ENCODE measurements around the gene ZCCHC14. TPM values are rescaled to one million over a fixed set of nuclear protein-coding genes. Genes with fewer than 3 reads are reported as not detected.
"Not testable (repeated sequence)": the region's sequence is repeated elsewhere in the genome, so short reads cannot be mapped to it uniquely, and the experiment has no call there.

Gene ZCCHC14
- total RNA-seq, 1 experiment from 2014 or later, result 4.9 TPM

DNA sequence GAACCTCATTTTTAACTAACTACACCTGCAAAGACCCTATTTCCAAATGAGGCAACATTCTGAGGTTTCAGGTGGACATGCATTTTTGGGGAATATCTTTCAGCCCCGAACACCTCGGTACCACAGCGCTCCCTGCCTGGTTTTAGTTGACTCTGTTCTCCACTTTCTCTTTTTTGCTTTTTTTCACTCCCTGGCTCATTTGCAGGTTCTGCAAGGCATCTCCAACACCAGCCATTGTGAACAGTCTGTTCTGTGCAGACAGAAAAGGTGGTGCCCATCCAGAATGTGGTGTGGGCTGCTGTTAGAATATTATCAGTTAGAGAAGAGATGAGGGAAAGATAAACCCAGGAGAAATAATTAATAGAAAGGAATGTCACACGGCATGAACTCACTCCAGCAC, 32.5 kb upstream of the ZCCHC14 start:
- no peak for DNase-seq (ENCODE audit: low read depth)

DNA sequence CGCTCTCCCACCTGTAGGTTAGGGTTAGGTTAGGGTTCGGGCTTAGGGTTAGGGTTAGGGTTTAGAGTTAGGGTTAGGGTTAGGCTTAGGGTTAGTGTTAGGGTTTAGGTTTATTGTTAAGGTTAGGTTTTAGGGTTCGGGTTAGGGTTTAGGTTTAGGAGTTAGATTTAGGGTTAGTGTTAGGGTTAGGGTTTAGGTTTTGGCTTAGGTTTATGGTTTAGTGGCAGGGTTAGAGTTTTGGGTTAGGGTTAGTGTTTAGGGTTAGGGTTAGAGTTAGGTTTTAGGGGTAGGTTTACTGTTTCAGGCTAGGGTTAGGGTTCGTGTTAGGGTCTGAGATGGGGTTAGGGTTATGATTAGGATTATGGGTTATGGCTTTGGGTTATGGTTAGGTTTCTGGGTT, 31.6 kb upstream of the ZCCHC14 start:
- no peak for DNase-seq (ENCODE audit: low read depth)

DNA sequence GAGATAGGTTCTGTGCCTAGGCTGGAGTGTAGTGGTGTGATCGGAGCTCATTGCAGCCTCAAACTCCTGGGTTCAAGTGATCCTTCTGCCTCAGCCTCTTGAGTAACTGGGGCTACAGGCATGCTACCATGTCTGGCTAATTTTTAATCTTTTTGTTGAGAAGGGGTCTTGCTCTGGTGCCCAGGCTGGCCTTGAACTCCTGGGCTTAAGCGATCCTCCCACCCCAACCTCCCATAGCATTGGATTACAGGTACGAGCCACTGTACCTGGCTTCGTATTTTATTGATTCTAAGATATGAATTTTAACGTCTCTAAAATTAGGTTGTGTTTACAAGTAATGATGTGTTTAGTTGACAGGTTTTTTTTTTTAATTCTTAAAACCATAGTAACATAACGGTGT, 30.8 kb upstream of the ZCCHC14 start:
- DNase-seq (ENCODE audit: low read depth), result not testable (repeated sequence)

- DNase-seq (ENCODE audit: low read depth), result not testable (repeated sequence)
Observed at GRCh38 chr16:87521764-87522163, 28.9 kb upstream of the ZCCHC14 start.

DNA sequence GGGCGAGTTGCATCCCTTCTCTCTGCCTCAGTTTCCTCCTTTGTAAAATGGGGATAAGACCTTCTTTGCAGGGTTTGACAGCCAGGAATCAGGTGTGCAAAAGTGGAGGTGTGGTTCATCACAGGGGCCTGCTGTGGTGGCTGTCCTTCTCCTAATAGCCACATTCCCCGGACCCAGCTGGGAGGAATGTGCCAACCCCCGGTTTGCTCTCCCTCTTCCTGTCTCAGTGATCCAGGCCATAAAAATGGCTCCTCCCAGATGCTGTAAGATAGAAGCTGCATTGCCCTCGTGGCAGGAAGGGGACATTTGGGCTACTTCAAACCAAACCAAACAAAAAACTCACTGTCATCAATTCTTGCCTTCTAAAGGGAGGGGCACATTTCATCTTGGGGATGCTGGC, 26.3 kb upstream of the ZCCHC14 start:
- not testable (repeated sequence) for DNase-seq (ENCODE audit: low read depth)

- peak; percentile 44 for DNase-seq (ENCODE audit: low read depth)
Observed at GRCh38 chr16:87518430-87519051, 25.7 kb upstream of the ZCCHC14 start.

DNA sequence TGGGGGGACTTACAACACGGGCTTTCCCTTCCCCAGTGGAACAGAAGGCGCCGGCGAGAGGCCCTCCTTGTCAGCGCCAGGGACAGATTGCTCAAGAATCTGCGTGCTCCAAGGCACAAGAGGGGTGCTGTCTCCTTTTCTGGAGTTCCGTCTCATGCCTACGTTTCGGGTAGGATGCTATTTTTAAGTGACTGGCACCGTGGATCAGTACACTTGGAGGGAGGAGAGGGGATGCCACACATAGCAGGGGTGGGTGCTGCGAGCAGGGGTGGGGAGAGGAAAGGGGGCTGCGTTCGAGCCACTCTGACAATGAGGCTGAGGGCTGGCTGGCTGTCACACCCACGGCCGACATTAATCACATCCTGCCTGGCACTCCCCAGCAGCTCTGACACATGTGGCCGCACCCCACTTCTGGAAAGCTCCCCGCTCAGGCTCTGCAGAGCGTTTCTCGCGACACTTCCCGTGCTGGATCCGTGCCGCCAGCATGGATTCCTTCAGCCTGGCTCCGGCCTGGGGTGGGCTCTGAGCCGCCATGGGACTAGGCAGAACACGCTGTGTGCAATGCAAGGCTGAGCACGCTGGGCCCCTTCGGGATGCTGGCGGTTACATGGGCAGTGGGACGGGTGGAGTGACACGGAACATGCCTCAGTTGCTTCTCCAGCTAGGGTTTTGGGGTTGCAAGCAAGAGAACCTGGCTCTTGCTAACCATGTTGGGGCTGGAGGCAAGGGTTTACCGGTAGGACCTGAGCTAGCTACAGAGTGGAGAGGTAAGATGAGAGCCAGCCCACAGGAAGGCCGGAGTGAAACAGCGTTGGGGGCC, 25.0 kb upstream of the ZCCHC14 start:
- DNase-seq (ENCODE audit: low read depth), result not testable (repeated sequence)

GRCh38 chr16:87516361-87516760, 23.5 kb upstream of the ZCCHC14 start:
- DNase-seq (ENCODE audit: low read depth), result no peak

DNA sequence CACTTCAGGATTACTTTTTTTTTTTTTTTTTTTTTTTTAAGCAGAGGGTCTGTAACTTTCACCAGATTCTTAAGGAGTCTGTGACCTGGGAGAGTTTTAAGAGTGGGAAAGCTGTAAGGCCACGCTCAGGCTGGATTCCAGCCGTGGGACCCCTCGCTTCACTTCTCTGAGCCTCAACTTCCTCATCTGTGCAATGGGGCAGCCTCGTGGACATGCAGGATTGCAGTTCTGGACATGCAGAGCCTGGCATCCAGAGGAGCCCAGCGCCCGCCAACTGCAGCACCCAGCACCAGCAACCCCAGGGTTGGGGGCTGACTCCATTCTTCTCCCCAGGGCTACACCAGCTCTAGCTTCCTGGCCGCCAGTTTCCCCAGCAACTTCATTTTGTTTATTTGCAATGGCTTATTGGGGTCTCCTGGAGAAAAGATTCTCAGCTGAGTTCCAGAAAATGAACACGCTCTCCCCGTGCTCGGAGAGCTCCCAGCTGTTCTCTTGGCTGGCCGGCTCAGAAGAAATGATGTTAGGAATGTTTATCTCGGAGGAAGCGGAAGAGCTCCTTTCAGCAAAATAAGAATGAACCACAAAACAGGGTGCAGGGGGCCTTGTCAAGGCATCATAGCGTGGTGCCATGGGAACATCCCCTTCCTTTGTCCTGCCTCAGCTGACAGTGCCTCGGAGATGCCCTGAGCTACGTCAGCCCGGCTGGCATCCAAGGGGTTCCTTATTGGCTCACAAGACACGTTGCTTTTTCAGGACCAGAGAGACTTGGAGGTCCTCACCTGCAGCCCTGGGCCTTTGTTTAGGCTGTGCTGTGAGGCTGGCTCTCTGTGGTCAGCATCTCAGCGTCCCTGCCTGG, 22.9 kb upstream of the ZCCHC14 start:
- DNase-seq (ENCODE audit: low read depth), result no peak

DNA sequence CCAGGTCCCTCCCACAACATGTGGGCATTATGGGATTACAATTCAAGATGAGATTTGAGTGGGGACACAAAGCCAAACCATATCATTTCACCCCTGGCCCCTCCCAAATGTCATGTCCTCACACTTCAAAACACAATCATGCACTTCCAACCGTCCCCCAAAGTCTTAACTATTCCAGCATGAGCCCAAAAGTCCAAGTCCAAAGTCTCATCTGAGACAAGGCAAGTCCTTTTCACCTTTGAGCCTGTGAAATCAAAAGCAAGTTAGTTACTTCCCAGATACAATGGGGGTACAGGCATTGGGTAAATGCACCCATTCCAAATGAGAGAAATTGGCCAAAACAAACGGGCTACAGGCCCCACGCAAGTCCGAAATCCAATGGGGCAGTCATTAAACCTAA, 17.0 kb upstream of the ZCCHC14 start:
- not testable (repeated sequence) for DNase-seq (ENCODE audit: low read depth)

- DNase-seq (ENCODE audit: low read depth), result no peak
Observed at GRCh38 chr16:87507351-87508069, 14.7 kb upstream of the ZCCHC14 start.

GRCh38 chr16:87506423-87507350, 13.9 kb upstream of the ZCCHC14 start:
- no peak for DNase-seq (ENCODE audit: low read depth)

GRCh38 chr16:87505834-87506233, 13.0 kb upstream of the ZCCHC14 start:
- no peak for DNase-seq (ENCODE audit: low read depth)

- DNase-seq (ENCODE audit: low read depth), result not testable (repeated sequence)
Observed at GRCh38 chr16:87503232-87503937, 10.6 kb upstream of the ZCCHC14 start.

GRCh38 chr16:87502308-87502969, 9.6 kb upstream of the ZCCHC14 start:
- DNase-seq (ENCODE audit: low read depth), result no peak

- no peak for DNase-seq (ENCODE audit: low read depth)
Observed at GRCh38 chr16:87501117-87501516, 8.3 kb upstream of the ZCCHC14 start.

- DNase-seq (ENCODE audit: low read depth), result peak; percentile 79
Observed at GRCh38 chr16:87499189-87499486, 6.3 kb upstream of the ZCCHC14 start.

GRCh38 chr16:87498324-87499188, 5.7 kb upstream of the ZCCHC14 start:
- no peak for DNase-seq (ENCODE audit: low read depth)

Data from HT1080 (cell line).